Measurements from ENCODE around the gene ACSF2. TPM values are rescaled to one million over a fixed set of nuclear protein-coding genes. Genes with fewer than 3 reads are reported as not detected.

ACSF2 gene
- polyA plus RNA-seq, 1 donor (not counting 4 experiments of a cell fraction or from before 2014, with no cell fraction given): 71.9 TPM

DNA sequence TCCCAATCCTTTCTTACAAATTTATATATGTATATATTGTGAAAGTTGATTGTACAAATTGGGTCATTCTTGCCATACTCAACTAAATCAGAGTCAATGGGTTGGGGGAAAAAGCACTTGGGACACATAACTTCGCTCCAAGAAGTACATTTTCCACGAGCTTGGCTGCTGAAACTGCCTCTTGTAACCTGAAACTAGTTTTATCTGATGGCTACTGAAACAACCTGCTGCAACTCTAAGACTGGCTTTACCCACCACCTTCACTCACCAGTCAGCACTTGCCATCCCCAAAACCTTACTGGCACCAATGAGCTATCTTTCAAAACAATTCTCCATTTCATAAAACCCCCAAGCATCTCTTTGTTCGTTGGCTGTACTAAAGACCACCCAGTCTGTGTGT is 67.7 kb downstream of the ACSF2 start:
- Histone ChIP-seq H3K36me3 (ENCODE audit: control insufficient read depth in 2 of 2, extremely low read depth in 1 of 2, insufficient read depth in 2 of 2, low read length in 2 of 2) (no peaks in the 10 kb centered on the region), H3K27me3 (ENCODE audit: control insufficient read depth, extremely low read depth, insufficient read depth, low read length) (no peaks in the 10 kb centered on the region), H2AFZ (ENCODE audit: control insufficient read depth, low read length) (no peak overlapping the region), H4K20me1 (ENCODE audit: control insufficient read depth, extremely low read depth, insufficient read depth, low read length) (no peaks in the 10 kb centered on the region), H3K9ac (ENCODE audit: control insufficient read depth, extremely low read depth, insufficient read depth, low read length) (no peak overlapping the region), H3K4me3 (ENCODE audit: control insufficient read depth in 2 of 3, extremely low read depth in 1 of 3, insufficient read depth in 2 of 3, low read depth in 1 of 3, low read length in 3 of 3) (no peak overlapping the region), H3K4me2 (ENCODE audit: control insufficient read depth, extremely low read depth, insufficient read depth, low read depth, low read length) (no peak overlapping the region), H3K27ac (ENCODE audit: control insufficient read depth, insufficient read depth, low read length) (no peak overlapping the region), H3K9me3 (ENCODE audit: control insufficient read depth, low read depth, low read length) (no peaks in the 10 kb centered on the region), H3K4me1 (ENCODE audit: control insufficient read depth, extremely low read depth, insufficient read depth, low read length) (peaks cover 10% of the 10 kb centered on the region), H3K9me1 (ENCODE audit: control insufficient read depth, extremely low read depth, insufficient read depth, low read length) (no peaks in the 10 kb centered on the region), H3K79me2 (ENCODE audit: control insufficient read depth, insufficient read depth, low read length) (no peaks in the 10 kb centered on the region)
- TF ChIP-seq, protein P1, sequence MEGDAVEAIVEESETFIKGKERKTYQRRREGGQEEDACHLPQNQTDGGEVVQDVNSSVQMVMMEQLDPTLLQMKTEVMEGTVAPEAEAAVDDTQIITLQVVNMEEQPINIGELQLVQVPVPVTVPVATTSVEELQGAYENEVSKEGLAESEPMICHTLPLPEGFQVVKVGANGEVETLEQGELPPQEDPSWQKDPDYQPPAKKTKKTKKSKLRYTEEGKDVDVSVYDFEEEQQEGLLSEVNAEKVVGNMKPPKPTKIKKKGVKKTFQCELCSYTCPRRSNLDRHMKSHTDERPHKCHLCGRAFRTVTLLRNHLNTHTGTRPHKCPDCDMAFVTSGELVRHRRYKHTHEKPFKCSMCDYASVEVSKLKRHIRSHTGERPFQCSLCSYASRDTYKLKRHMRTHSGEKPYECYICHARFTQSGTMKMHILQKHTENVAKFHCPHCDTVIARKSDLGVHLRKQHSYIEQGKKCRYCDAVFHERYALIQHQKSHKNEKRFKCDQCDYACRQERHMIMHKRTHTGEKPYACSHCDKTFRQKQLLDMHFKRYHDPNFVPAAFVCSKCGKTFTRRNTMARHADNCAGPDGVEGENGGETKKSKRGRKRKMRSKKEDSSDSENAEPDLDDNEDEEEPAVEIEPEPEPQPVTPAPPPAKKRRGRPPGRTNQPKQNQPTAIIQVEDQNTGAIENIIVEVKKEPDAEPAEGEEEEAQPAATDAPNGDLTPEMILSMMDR (optimal IDR thresholded peaks at IDR 0.05 in 1 of 3, IDR thresholded peaks at IDR 0.05 in 1 of 3, conservative IDR thresholded peaks at IDR 0.05 in 1 of 3; ENCODE audit: extremely low read depth in 1 of 3, insufficient read depth in 2 of 3, low read length in 3 of 3): no peak
- TF ChIP-seq EZH2 (IDR thresholded peaks at IDR 0.05; ENCODE audit: low read length): no peak
- FAIRE-seq (no peak), DNase-seq (ENCODE audit: low read depth, low spot score) (no peak)
- dilution Hi-C loops (cut with MboI; ENCODE audit: extremely low pct_ligation_motif_present, low sequenced_read_pairs): no loop called here

DNA sequence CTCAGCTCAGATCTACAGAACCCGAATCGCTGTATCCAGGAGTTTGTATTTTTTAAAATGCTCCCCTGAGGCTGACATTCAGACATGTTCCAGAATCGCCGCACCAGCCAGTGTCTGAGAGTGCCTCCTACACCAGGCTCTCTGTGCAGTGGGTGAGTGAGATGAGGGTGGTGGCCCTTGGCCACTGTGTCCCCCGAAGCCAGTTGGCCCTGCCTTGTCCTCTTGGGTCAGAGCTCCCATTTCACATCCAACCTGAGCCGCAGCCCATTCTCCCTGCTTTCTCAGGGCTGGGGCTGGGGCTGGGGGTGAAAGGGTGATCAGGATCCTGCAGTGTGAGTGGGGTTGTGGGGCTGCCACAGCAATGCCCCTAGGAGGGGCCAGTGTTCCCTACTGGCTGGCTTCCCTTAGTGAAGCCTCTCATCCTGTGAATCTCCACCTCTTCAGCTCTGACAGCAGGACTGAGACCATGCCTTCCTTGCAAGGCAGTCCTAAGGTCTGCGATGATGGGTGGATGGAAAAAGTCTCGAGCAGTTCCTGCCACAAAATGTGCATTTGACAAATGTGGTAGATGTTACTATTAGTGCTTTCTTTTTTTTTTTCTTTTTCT is 69.3 kb downstream of the ACSF2 start:
- Histone ChIP-seq H3K4me3 (ENCODE audit: control insufficient read depth in 2 of 3, extremely low read depth in 1 of 3, insufficient read depth in 2 of 3, low read depth in 1 of 3, low read length in 3 of 3) (no peak overlapping the region), H3K4me2 (ENCODE audit: control insufficient read depth, extremely low read depth, insufficient read depth, low read depth, low read length) (no peak overlapping the region), H3K27ac (ENCODE audit: control insufficient read depth, insufficient read depth, low read length) (no peak overlapping the region), H3K27me3 (ENCODE audit: control insufficient read depth, extremely low read depth, insufficient read depth, low read length) (no peaks in the 10 kb centered on the region), H2AFZ (ENCODE audit: control insufficient read depth, low read length) (no peak overlapping the region), H3K4me1 (ENCODE audit: control insufficient read depth, extremely low read depth, insufficient read depth, low read length) (peaks cover 10% of the 10 kb centered on the region), H3K9me3 (ENCODE audit: control insufficient read depth, low read depth, low read length) (no peaks in the 10 kb centered on the region), H4K20me1 (ENCODE audit: control insufficient read depth, extremely low read depth, insufficient read depth, low read length) (no peaks in the 10 kb centered on the region), H3K79me2 (ENCODE audit: control insufficient read depth, insufficient read depth, low read length) (no peaks in the 10 kb centered on the region), H3K9ac (ENCODE audit: control insufficient read depth, extremely low read depth, insufficient read depth, low read length) (no peak overlapping the region), H3K9me1 (ENCODE audit: control insufficient read depth, extremely low read depth, insufficient read depth, low read length) (no peaks in the 10 kb centered on the region), H3K36me3 (ENCODE audit: control insufficient read depth in 2 of 2, extremely low read depth in 1 of 2, insufficient read depth in 2 of 2, low read length in 2 of 2) (no peaks in the 10 kb centered on the region)
- TF ChIP-seq EZH2 (IDR thresholded peaks at IDR 0.05; ENCODE audit: low read length): no peak
- TF ChIP-seq, protein P1 (optimal IDR thresholded peaks at IDR 0.05 in 1 of 3, IDR thresholded peaks at IDR 0.05 in 1 of 3, conservative IDR thresholded peaks at IDR 0.05 in 1 of 3; ENCODE audit: extremely low read depth in 1 of 3, insufficient read depth in 2 of 3, low read length in 3 of 3): no peak
- FAIRE-seq (no peak), DNase-seq (ENCODE audit: low read depth, low spot score) (no peak)
- dilution Hi-C loops (cut with MboI; ENCODE audit: extremely low pct_ligation_motif_present, low sequenced_read_pairs): no loop called here
